Fibroblast of villous mesenchyme (primary cell): ENCODE results near the gene ADAMTS12. TPM values are rescaled to one million over a fixed set of nuclear protein-coding genes. Genes with fewer than 3 reads are reported as not detected.

ENCODE experiments used
- DNase-seq: peaks from one replicate; pipeline ENCODE4 v3.0.0-alpha.2; 2010; ENCODE audit warnings: low read depth
- H3K4me3 ChIP-seq: 2 replicates; pipeline ENCODE4 v1.5.1; 2011; ENCODE audit warnings: low read depth, mild to moderate bottlenecking, low read length
- CTCF ChIP-seq: IDR thresholded peaks from 2 replicates; pipeline ENCODE4 v1.5.1; 2012; ENCODE audit warnings: low read depth, mild to moderate bottlenecking, low read length; ENCODE audit not compliant: insufficient read depth
- total RNA-seq: library from RNA; depleted of rRNA; stranded (reverse); fragments of >200 nt; gene quantifications from 2 replicates; pipeline ENCODE4 v1.2.3, GENCODE V29; 2012

The ADAMTS12 gene
- total RNA-seq, 1 donor: 94.1 TPM

DNA sequence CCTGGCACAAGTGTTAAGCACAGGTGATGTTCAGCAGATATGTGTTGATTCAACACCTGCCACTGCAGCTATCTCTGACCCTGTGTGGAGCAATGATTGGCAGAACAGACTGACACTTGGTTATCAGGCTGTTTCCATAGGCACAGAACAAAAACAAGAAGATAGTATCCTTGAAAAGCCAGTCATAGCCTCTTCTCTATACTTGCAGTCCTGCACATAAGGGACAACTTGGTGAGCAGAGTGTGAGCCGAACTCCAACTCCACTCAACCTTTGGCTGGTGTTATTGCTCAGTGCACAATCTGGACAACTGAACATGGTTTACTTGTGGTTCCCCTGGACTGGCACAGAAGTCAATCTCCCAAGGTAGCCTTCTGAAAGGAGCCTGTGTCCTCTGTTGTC, 99.2 kb downstream of the ADAMTS12 start:
- DNase-seq: no peak
- TF ChIP-seq CTCF: no peak
- no peak overlapping the region for H3K4me3 ChIP-seq

- H3K4me3 ChIP-seq: no peak overlapping the region
- DNase-seq: no peak
- no peak for TF ChIP-seq CTCF
Observed at GRCh38 chr5:33789567-33789957, 102.2 kb downstream of the ADAMTS12 start.

- DNase-seq: peak; percentile 96
- no peak overlapping the region for H3K4me3 ChIP-seq
- no peak for TF ChIP-seq CTCF
Observed at GRCh38 chr5:33788922-33789566, 102.7 kb downstream of the ADAMTS12 start.

- no peak for TF ChIP-seq CTCF
- no peak for DNase-seq
- H3K4me3 ChIP-seq: no peak overlapping the region
Observed at GRCh38 chr5:33785571-33785970, 106.2 kb downstream of the ADAMTS12 start.

GRCh38 chr5:33781286-33781685, 110.5 kb downstream of the ADAMTS12 start:
- peak; percentile 67 for DNase-seq
- no peak overlapping the region for H3K4me3 ChIP-seq
- no peak for TF ChIP-seq CTCF

DNA sequence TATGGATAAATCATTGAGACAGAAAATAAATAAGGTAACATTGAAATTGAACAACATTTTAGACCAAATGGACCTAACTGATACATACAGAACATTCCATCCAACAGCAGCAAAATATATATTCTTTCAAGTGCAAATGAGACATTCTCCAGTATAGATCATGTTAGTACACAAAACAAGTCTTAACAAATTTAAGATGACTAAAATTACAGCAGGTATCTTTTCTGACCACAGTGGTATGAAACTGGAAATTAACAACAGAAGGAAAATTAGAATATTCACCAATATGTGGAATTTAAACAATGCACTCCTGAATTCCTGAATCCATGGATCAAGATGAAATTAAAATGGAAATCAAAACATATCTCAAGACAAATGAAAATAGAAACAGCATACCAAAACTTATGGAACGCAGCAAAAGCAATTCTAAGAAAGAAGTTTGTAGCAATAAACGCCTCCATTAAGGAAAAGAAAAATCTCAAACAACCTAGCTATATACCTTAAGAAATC, 115.6 kb downstream of the ADAMTS12 start:
- no peak for TF ChIP-seq CTCF
- no peak for DNase-seq
- no peak overlapping the region for H3K4me3 ChIP-seq

DNA sequence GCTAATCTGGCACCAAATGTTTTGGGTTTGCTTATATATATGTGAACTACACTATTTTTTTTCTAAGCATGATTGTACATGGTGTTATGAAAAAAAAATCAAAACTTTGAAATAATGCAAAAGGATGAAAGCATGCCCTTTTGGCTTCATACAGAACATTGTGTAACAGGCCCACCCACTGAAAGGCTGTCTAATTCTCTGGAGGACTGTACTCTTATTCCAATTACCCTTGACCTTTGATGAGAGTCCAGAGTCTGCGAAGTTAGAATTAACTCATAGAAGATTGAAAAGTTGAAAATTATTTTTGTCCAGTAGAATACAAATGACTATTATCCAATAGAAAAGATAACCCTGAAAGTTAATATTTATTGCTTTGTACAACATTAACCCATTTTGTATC, 117.4 kb downstream of the ADAMTS12 start:
- DNase-seq: no peak
- H3K4me3 ChIP-seq: no peak overlapping the region
- TF ChIP-seq CTCF: no peak
